GOT3 (cell line): ENCODE data around the gene IL17RE.
"Not testable (repeated sequence)": the region's sequence is repeated elsewhere in the genome, so short reads cannot be mapped to it uniquely, and the experiment has no call there.

ENCODE experiments used
- DNase-seq: peaks from one replicate; lab custom pipeline; 2025; ENCODE audit warnings: mixed read lengths; lab: John Stamatoyannopoulos, UW

Gene IL17RE

DNA sequence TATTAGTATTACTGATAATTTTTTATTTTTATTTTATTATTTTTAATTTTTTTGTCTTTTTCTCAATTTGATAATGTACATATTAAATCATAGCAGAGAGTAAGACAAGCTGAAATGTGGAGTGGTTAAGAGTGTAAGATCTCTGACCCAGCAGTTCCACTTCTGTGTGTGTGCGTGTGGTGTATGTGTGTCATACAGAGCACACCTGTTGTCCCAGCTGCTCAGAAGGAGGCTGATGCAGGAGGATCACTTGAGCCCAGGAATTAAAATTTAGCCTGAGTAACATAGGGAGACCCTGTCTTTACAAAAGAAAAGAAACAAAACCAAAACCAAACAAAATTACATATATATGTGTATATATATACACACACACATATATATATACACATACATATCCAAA is 21.2 kb upstream of the IL17RE start:
- no peak for DNase-seq

DNA sequence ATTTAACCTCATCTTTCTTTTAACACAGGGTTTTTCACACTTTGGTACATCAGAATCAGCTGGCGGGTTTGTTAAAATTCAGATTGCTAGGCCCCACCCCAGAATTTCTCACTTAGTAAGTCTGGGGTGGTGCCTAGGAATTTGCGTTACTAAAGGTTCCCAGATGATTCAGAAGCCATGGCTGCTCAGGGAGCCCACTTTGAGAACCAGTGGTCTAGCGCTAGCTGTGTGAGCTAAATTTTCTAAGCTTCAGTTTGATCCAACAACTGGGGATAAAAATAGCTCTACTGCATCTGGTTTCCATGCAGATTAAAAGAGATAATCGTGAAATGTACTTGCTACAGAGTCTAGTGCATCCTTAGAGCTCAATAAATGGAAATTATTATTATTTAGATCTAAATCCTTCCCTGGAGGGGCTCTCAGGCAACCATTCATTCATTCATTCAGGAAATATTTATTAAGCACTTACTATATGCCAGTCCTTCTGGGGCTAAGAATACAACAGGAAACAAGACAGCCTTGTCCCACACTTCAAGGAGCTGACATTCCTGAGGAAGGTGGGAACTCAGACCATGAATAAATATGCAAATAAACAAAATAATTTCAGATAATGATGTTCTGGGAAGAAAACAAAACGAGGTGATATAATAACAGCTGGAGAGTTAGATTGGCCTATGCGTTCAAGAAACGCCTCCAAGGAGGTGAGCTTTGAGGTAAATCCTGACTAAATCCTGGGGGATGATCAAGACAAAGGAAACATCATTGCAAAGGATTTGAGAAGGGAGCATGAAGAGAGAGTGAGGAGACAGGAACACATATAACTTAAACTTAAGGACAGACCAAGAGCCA is 18.7 kb upstream of the IL17RE start:
- no peak for DNase-seq

DNA sequence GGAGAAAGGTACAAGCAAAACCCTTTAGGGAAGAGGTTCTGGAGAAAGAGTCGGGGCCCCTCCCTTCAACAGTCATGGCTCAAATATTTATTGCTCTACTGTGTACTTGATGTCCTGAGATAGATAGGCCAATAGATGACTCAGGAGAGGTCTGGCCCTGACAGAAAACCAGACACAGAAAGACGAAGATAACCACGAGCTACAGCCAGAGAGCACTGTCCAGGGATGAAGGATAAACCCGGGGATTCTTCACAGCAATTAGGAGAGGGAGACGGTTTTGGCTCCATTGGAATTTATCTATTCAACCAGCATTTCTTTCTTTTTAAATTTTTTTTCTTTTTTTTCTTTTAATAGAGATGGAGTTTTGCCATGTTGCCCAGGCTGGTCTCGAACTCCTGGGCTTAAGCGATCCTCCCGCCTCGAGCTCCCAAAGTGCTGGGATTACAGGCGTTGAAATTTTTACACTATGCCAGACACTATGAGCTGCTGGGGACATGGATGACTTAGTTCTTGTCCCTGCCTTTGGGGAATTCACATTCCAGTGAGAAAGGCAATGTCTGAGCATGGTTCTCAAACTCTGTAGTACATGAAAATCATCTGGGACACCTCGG is 18.0 kb upstream of the IL17RE start:
- DNase-seq, result no peak

DNA sequence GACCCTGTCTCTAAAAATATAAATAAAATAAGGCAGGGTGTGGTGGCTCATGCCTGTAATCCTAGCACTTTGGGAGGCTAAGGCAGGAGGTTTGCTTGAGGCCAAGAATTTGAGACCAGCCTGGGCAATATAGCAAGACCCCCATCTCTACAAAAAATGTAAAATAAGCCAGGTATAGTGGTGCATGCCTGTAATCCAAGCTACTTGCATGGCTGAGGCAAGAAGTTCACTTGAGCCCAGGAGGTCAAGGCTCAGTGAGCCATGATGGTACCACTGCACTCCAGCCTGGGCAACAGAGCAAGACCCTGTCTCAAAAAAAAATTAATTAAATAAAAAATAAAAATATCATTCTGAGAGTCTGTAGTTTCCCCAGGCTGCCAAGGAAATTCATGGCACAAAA is 16.3 kb upstream of the IL17RE start:
- DNase-seq, result no peak

DNA sequence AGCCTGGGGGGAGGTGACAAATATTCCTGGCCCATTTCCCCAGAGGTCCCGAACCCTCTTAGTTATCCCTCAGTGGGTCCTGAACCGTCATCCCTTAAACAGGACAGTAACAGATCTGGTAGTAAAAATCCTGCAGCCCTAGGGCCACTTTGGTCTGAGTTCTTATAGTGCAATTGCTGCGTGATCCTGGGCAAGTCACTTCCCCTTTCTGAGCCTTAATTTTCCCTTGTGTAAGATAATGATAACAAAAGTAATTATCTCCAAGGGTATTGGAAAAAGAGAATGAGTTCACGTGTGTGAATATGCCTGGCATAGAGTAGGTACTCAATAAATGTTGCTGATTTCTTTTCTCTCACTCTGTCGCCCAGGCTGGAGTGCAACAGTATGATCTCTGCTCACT is 15.2 kb upstream of the IL17RE start:
- no peak for DNase-seq

DNA sequence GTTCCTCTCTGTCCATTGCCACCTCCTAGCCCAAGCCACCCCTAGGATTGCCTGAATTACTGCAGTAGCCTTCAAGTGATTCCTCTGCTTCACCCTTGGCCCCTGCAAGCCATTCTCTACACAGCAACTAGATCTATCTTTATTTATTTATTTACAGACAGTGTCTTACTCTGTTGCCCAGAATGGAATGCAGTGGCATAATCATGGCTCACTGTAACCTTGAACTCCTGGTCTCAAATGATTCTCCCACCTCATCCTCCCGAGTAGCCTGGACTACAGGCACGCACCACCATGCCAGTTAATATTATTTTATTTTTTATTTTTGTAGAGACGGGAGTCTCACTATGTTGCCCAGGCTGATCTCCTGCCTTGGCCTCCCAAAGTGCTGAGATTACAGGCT is 14.1 kb upstream of the IL17RE start:
- DNase-seq, result no peak

DNA sequence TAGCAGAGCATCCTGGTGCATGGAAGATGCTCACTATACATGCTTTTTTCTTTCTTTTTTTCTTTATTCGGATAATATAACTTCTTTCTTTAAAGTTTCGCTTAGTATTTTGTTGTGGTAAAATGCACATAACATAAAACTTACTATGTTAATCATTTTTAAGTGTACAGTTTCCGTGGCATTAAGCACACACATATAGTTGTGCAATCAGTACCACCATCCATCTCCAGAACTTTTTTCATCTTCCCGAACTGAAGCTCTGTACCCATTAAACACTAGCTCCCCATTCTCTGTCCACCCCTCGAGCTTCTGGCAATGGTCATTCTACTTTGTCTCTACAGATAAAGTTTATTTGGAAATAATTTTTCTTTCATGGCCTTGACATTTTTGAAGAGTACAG is 13.2 kb upstream of the IL17RE start:
- no peak for DNase-seq

DNA sequence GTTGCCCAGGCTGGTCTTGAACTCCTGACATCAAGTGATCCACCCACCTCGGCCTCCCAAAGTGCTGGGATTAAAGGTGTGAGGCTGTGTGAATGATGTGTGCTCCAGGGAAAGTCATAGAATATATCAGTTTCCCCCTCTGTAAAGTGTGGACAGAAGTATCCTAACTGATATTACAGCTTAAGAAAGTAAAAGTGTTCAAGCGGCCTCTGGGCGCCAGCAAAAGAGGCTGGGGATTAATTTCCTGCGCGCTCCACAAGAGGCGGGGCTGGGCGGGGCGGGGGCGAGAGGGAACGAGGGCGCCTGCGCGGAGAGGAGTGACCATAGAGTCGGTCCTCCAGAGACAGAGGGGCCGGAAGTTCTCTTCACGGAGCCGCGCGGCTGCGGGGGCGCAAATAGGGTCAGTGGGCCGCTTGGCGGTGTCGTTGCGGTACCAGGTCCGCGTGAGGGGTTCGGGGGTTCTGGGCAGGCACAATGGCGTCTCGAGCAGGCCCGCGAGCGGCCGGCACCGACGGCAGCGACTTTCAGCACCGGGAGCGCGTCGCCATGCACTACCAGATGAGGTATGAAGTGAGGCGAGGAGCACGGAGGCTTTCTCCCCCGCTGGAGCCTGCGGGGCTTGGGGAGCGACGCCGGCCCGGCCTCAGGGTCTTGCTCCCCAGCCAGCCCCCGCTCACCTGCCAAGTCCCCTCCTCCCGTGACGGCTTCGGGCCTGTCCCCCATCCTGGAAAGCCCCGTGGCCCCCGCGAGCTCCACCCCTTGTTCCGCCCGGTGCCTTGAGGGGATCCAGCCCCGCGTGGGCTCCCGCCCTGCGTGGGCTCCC is 12.2 kb upstream of the IL17RE start, which contains the start of gene JAGN1:
JAGN1 (plus strand) TSS at position 362 of the 823 bp plus-strand sequence; CDS start at position 475, 113 bp downstream.
- DNase-seq, result peak; percentile 48

DNA sequence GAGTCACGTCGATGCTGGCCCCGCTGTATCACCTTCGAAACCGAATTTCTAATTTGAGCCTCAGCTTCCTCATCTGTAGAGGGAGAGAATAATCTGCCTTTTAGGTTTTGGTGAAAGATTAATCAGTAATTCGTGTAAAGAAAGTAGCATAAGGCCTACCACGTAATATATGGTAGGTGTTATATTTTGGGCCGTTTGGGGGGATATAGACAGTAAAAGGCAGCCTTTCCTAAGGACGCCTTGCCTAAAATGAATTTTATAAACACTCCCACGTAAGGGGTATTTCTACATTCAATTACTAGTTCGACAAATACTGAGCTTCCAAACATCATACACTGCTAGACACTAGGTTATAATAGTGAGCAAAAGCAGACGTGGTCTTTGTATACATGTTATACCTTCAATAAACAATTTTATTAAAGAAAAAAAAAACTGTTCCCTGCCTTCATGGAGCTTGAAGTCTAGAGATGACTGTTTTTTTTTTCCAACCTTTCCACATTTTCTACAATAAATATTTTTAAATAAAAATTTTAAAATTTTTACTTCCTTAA is 11.5 kb upstream of the IL17RE start:
- no peak for DNase-seq

DNA sequence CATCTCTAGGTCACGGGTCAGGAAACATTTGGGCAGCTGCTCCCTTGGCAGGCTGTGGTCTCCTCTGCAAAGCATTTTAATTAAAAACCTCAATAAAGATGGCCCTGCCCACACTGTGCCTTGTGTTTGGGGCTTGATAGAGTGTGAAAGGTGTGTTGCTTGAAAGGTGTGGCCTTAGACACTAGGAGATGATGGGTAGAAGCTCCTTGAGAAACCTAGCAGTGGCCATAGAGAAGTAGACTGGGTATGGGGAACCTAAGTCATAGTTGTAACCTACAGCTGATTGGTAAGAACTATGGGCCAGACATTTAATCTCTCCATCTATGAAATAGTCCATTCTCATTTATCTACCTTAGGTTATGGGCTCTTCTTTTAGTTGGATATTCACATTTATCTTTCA is 8.9 kb upstream of the IL17RE start:
- no peak for DNase-seq

DNA sequence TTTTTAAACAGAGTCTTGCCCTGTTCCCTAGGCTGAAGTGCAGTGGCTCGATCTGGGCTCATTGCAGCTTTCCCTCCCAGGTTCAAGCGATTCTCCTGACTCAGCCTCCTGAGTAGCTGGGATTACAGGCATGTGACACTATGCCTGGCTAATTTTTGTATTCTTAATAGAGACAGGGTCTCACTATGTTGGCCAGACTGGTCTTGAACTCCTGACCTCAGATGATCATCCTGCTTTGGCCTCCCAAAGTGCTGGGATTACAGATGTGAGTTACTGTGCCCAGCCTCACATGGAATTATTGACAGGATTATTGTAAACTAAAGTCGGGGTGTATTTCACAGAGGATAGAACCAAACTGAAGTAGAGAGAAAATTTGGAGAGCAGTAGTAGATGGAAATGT is 6.9 kb upstream of the IL17RE start:
- DNase-seq, result not testable (repeated sequence)

DNA sequence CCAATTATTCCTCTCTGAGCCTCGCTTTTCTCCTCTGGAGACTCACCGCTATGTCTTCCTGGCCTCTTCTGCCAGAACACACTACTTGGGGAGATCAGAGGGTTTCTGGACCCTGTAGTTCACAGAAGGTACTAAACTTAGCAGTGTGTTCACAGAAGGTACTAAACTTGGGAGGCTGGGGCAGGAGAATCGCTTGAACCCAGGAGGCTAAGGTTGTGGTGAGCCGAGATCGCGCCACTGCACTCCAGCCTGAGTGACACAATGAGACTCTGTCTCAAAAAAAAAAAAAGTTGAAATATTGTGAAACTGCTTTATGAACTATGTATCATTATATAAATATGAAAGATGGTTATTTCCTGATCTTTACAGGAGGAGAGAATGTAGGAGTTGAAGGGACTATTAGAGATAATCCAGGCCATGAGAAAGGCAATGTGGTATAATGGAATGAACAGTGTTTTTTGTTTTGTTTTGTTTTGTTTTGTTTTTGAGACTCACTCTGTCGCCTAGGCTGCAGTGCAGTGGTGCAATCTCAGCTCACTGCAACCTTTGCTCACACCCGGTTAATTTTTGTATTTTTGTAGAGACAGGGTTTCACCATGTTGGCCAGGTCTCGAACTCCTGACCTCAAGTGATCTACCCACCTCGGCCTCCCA is 5.8 kb upstream of the IL17RE start:
- DNase-seq, result not testable (repeated sequence)

DNA sequence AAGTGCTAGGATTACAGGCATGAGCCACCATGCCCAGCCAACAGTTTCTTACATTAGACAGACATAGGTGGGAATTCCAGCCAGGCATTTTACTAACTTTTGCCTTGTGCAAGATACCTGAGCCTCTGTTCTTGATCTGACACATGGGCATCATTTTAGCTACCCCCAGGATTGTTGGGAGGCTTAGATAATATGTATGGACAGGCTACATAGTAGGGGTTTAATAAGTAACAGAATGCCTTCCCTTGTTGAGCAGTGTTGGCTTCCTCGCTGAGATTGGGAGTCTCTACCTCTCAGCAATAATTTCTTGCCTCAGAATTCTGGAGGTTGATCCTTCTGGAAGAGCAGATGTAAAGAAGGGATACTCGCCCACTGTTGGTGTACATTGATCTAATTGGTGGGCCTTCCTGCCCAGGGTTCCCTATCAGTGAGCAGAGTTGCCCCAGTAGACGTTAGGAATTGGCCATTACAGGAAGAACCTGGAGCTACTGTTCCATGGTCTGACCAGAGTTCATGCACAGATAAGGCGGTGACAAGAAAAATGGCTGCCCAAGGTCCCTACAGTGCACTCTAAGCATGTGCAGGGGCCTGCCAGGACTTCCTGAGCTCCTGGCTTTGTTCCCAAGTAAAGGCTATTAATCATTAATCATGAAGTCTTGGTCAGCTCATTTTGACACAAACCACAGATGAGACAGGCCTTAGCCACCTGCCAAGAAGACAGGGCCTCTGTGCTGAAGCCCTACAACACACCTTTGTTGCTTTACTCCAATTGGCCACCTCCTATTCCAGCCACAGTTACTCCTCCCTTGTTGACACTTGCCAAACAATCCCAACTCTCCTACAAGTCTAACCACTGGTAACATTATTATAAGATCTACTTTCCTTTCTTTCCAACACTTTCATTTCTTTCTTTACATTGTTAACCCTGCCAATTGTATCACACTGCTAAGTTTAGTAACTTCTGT is 5.0 kb upstream of the IL17RE start:
- DNase-seq, result no peak

DNA sequence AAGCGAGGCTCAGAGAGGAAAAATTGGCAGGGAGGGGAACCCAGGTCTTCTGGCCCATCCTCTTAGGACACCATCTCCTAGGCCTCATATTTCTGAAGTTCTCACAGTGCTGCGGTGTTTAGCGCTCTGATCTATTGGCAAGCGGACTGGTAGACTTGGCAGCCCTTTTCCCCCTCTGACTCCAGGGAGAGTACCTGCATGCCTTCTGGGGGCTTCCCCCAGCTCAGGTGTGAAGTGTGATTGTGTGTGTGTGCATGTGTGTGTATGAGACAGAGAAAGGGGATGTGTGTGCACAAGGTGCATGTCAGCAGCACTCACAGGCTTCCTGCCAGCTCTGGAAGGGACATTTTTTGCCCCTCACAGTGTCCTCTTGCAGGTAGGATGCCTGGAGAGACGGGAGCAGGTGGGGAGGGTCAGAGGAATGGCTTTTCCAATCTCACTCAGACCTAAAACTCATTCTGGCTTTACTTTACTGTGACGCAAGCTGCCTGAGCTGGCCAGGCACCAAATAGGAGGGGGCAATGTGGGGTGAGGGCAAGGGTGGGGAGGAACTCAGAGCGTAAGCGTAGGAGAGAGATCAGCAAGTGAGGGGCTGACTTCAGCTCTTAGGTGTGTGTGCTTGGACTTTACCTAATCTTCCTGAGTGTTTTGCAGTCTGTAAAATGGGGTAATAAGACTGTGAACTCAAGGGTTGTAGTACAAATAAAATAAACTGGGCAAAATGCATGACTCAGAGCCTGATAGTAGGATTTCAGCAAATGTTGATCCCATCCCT is 4.0 kb upstream of the IL17RE start:
- no peak for DNase-seq

DNA sequence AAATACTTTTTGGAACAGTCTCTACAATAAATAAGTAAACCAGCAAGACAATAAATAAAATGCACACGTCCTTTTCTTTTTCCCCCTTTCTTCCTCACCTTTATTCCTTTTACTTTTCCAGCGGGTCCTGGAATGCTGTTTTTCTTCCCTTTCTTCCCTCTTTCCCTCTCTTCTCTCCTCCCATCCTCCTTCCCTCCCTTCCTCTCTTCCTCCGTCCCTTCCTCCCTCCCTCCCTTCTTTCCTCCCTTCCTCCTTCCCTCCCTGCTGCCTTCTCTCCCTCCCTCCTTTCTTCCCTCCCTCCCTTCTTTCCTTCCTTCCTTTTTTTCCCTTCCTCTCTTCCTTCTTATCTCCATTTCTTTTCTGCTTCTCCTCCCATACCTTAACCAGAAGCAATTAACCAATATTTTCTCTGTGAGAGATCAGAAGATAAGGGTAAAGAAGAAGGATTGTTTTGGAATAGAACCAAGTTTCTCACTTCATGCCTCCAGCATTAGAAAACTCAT is 3.3 kb upstream of the IL17RE start:
- no peak for DNase-seq

DNA sequence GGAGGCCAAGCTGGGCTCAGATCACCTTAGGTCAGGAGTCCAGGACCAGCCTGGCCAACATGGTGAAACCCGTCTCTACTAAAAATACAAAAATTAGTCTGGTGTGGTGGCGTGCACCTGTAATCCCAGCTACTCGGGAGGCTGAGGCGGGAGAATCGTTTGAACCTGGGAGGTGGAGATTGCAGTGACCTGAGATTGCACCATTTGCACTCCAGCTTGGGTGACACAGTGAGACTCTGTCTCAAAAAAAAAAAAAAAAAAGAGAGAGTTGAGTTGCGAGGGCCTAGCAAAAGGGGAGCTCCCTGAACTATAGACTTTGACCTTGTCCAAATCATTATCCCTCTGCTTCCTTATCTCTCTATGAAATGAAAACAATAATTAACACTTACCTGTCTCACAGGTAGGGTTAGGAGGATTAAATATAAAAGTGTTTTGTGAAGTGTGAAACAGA is 1.7 kb upstream of the IL17RE start:
- DNase-seq, result not testable (repeated sequence)

DNA sequence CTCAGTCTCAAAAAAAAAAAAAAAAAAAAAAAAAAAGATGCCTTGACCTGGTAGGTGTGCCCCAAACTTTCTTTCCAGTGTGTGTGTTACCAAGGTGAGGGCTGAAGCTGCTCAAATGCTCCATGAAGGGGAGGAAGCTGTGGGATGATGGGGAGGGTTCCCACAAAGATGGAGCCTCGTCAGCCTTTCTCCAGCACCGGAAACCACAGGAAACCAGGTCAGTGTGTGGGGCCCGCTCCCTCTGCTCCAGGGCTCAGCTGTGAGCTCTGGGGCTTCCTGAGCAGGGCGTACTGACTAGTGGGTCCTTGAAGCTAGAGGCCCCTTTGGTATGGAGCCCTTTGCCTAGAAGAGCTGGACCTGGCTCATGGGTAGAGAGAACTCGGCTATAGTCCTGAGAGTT is 681 bp upstream of the IL17RE start:
- no peak for DNase-seq

DNA sequence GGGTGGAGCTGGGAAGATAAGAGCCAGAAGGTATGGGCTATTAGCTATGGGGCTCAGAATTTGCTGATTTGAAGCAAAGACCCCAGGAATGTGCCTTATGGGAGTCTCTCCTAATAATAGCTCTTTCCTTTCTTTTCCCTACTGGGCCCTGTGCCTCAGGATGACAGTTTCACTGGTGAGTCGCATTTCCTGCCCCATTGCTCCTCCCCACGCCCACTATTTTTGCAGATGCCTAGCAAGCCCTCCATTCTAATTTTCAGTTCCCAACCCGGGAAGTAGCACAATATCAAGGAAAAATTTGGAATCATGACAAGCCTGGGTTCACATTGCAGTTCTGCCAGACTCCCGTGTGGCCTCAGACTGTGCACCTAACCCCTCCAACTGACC is 583 bp downstream of the IL17RE start:
- DNase-seq, result no peak

DNA sequence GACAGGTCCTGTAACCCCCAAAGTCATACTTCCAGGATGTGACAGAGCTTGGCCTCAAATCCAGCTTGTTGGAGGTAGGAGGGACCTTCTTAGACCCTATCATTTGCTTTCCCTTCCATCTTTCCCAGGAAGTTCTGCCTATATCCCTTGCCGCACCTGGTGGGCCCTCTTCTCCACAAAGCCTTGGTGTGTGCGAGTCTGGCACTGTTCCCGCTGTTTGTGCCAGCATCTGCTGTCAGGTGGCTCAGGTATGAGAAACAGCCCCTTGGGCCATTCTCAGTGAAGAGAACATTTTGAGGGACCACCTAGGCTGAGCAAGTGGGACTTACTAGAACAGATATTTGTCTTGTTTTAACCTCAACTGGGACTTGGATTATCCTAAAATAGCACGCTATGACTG is 1.3 kb downstream of the IL17RE start:
- no peak for DNase-seq

DNA sequence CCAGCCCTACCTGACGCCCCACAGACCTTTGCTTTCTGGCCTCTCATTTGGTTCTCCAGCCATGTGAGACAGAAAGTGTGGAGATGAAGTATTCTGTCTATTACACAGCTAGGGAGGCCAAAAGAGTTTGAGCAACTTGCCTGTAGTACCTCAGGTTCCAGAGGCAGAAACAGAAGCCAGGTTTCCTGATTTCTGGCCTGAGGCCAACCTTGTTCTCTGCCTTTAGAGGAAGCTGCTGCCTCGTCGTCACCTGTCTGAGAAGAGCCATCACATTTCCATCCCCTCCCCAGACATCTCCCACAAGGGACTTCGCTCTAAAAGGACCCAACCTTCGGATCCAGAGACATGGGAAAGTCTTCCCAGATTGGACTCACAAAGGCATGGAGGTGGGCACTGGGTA is 3.8 kb downstream of the IL17RE start:
- no peak for DNase-seq
